MM.1S (cell line): ENCODE measurements around the gene AARS2.

Experiments used
- DNase-seq: peaks from one replicate; pipeline ENCODE4 v3.0.0-alpha.2; 2015
- H2AFZ ChIP-seq: fragments of 300-600 bp; sonication (generic); 2 replicates; pipeline ENCODE4 v1.6.0; 2016; ENCODE audit warnings: antibody characterized with exemption, low read length
- H3F3A ChIP-seq: fragments of 300-600 bp; sonication (generic); 2 replicates; pipeline ENCODE4 v1.6.1; 2016; ENCODE audit warnings: mild to moderate bottlenecking, antibody characterized with exemption, low read length, moderate library complexity, mixed read lengths; ENCODE audit not compliant: insufficient read depth
- H3K27ac ChIP-seq: fragments of 300-600 bp; sonication (generic); 2 replicates; pipeline ENCODE4 v1.5.1; 2016; ENCODE audit warnings: mild to moderate bottlenecking, low read length
- H3K27me3 ChIP-seq: fragments of 300-600 bp; sonication (generic); replicated peaks from 2 replicates; pipeline ENCODE4 v1.6.0; 2016; ENCODE audit warnings: low read length; ENCODE audit not compliant: insufficient read depth
- H3K36me3 ChIP-seq: fragments of 300-600 bp; sonication (generic); replicated peaks from 2 replicates; pipeline ENCODE4 v1.6.1; 2016; ENCODE audit warnings: mild to moderate bottlenecking, low read length, mixed read lengths; ENCODE audit not compliant: insufficient read depth
- H3K4me1 ChIP-seq: fragments of 300-600 bp; sonication (generic); 2 replicates; pipeline ENCODE4 v1.6.1; 2016; ENCODE audit warnings: low read length, mixed read lengths
- H3K4me2 ChIP-seq: fragments of 300-600 bp; sonication (generic); 2 replicates; pipeline ENCODE4 v1.6.0; 2016; ENCODE audit warnings: low read depth, low read length
- H3K4me3 ChIP-seq: fragments of 300-600 bp; sonication (generic); 2 replicates; pipeline ENCODE4 v1.5.1; 2016; ENCODE audit warnings: low read length, mixed read lengths
- H3K79me2 ChIP-seq: fragments of 300-600 bp; sonication (generic); 2 replicates; pipeline ENCODE4 v1.6.1; 2016; ENCODE audit warnings: mixed run types, low read length, mixed read lengths
- H3K9ac ChIP-seq: fragments of 300-600 bp; sonication (generic); 2 replicates; pipeline ENCODE4 v1.6.1; 2016; ENCODE audit warnings: low read length, mixed read lengths
- H3K9me2 ChIP-seq: fragments of 300-600 bp; sonication (generic); replicated peaks from 2 replicates; pipeline ENCODE4 v1.6.1; 2016; ENCODE audit warnings: mild to moderate bottlenecking, low read length, mixed read lengths; ENCODE audit not compliant: insufficient read depth
- H3K9me3 ChIP-seq: fragments of 300-600 bp; sonication (generic); replicated peaks from 2 replicates; pipeline ENCODE4 v1.6.1; 2016; ENCODE audit warnings: mild to moderate bottlenecking, low read length, mixed read lengths; ENCODE audit not compliant: insufficient read depth
- H4K20me1 ChIP-seq: fragments of 300-600 bp; sonication (generic); 2 replicates; pipeline ENCODE4 v1.6.1; 2016; ENCODE audit warnings: mild to moderate bottlenecking, low read length, moderate library complexity, mixed read lengths; ENCODE audit not compliant: insufficient read depth
- TF ChIP-seq, protein P1 (sequence below): fragments of 300-600 bp; sonication (generic); IDR thresholded peaks from 2 replicates; pipeline ENCODE4 v1.5.1; 2016; ENCODE audit warnings: antibody characterized with exemption, low read length, mixed read lengths

AARS2 gene

DNA sequence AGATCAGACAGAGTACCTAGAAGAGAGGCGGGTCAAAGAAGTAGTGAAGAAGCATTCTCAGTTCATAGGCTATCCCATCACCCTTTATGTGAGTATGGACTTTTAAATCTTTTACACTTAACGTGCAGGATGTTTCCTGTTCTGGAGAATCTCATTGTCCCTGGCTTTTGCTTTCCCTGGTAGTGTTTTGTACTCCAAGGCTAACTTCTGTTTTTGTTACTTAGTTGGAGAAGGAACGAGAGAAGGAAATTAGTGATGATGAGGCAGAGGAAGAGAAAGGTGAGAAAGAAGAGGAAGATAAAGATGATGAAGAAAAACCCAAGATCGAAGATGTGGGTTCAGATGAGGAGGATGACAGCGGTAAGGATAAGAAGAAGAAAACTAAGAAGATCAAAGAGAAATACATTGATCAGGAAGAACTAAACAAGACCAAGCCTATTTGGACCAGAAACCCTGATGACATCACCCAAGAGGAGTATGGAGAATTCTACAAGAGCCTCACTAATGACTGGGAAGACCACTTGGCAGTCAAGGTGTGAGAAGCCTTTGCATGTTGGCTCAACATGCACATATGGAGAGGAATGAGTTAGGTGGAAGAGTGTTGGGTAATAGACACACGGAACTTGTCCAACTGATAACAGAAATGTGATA is 63.0 kb downstream of the AARS2 start:
- Histone ChIP-seq H3K9me2 (no peaks in the 10 kb centered on the region), H3F3A (peaks cover 83% of the 10 kb centered on the region), H3K79me2 (peaks cover 84% of the 10 kb centered on the region), H3K27me3 (no peaks in the 10 kb centered on the region), H4K20me1 (peaks cover 69% of the 10 kb centered on the region), H3K9me3 (no peaks in the 10 kb centered on the region), H3K36me3 (peaks cover 20% of the 10 kb centered on the region), H3K9ac (no peak overlapping the region), H3K4me2 (peak overlapping the region; percentile 39; the same call in 1 of the 2 replicates), H3K4me1 (peaks cover 42% of the 10 kb centered on the region), H2AFZ (no peak overlapping the region), H3K4me3 (no peak overlapping the region), H3K27ac (no peak overlapping the region)
- DNase-seq = no peak
- TF ChIP-seq, protein P1, sequence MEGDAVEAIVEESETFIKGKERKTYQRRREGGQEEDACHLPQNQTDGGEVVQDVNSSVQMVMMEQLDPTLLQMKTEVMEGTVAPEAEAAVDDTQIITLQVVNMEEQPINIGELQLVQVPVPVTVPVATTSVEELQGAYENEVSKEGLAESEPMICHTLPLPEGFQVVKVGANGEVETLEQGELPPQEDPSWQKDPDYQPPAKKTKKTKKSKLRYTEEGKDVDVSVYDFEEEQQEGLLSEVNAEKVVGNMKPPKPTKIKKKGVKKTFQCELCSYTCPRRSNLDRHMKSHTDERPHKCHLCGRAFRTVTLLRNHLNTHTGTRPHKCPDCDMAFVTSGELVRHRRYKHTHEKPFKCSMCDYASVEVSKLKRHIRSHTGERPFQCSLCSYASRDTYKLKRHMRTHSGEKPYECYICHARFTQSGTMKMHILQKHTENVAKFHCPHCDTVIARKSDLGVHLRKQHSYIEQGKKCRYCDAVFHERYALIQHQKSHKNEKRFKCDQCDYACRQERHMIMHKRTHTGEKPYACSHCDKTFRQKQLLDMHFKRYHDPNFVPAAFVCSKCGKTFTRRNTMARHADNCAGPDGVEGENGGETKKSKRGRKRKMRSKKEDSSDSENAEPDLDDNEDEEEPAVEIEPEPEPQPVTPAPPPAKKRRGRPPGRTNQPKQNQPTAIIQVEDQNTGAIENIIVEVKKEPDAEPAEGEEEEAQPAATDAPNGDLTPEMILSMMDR = no peak
